IMR-90 (cell line): ENCODE data around the gene FANCG.

Source experiments
- BHLHE40 ChIP-seq: fragments of 150-350 bp; IDR thresholded peaks from 2 replicates; pipeline ENCODE4 v1.6.1; 2016; ENCODE audit warnings: mild to moderate bottlenecking, low read depth, low read length
- MAZ ChIP-seq: IDR thresholded peaks from 2 replicates; pipeline ENCODE4 v1.6.1; 2012; ENCODE audit warnings: low read depth, mild to moderate bottlenecking, low read length, improper control_type of control experiment, moderate library complexity, borderline replicate concordance
- MXI1 ChIP-seq: IDR thresholded peaks from 2 replicates; pipeline ENCODE4 v1.6.1; 2012; ENCODE audit warnings: low read depth, mild to moderate bottlenecking, low read length, moderate library complexity, borderline replicate concordance
- POLR2A ChIP-seq: IDR thresholded peaks from 2 replicates; pipeline ENCODE4 v1.6.1; 2012; ENCODE audit warnings: mild to moderate bottlenecking, low read depth, low read length
- RAD21 ChIP-seq: IDR thresholded peaks from 2 replicates; pipeline ENCODE4 v1.6.1; 2012; ENCODE audit warnings: low read length, improper control_type of control experiment
- RFX5 ChIP-seq: IDR thresholded peaks from 2 replicates; pipeline ENCODE4 v1.8.0; 2012; ENCODE audit warnings: low read depth, mild to moderate bottlenecking, low read length, moderate library complexity
- SMC3 ChIP-seq: fragments of 150-350 bp; IDR thresholded peaks from 2 replicates; pipeline ENCODE4 v1.6.1; 2016; ENCODE audit warnings: low read depth, mild to moderate bottlenecking, antibody characterized with exemption, low read length, moderate library complexity
- TF ChIP-seq, protein P1 (sequence below): conservative IDR thresholded peaks from 2 replicates; pipeline ENCODE4 v1.5.1; 2012; ENCODE audit warnings: mild to moderate bottlenecking, low read depth, low read length, improper control_type of control experiment
- TF ChIP-seq, protein P2 (sequence below): fragments of 150-350 bp; IDR thresholded peaks from 2 replicates; pipeline ENCODE4 v1.6.1; 2017; ENCODE audit warnings: mild to moderate bottlenecking, antibody characterized with exemption, low read length, low read depth
- TF ChIP-seq, protein P3 (sequence below): fragments of 150-350 bp; IDR thresholded peaks from 2 replicates; pipeline ENCODE4 v1.6.1; 2016; ENCODE audit warnings: low read depth, mild to moderate bottlenecking, low read length, moderate library complexity, borderline replicate concordance

DNA sequence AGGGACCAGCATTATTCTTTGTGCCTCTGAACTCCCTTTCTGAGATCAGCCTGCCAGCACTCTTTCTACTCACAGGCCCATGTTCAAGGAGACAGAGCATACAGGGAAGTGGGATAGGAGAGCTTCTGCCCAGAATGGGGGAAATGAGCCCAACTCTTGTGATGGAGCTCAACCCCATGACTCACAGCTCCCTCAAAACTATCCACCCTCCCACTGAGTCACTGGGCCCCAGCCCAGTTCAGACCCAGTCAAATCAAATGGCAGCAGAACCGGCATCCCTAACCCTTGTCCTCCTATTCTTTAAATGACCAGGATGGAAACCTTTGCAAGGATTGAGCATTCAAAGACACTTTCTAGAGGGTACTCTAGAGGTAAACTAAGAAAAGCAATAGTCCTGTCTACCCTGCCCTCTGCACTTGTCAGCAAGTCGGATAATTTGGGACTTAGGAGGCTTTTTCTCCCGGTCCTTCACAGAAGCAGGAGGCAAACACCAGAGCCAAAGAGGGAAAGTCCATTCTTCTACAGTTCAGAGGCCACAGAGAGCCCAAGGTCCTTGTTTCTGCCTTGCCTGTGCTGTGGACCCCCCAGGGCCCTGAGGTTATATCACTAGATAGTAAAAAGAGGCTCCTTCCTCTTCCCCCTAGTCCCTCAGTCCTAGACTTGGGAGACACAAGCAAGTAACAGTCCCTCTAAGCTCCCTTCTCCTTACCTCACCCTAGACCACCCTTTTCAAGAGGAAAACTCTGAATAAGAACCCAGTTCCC is 32.7 kb upstream of the FANCG start:
- TF ChIP-seq POLR2A (peak; percentile 54; the same call in 1 of the 2 replicates), MXI1 (no peak), RFX5 (no peak), BHLHE40 (no peak), MAZ (no peak), SMC3 (no peak), RAD21 (no peak)
- TF ChIP-seq, protein P1, sequence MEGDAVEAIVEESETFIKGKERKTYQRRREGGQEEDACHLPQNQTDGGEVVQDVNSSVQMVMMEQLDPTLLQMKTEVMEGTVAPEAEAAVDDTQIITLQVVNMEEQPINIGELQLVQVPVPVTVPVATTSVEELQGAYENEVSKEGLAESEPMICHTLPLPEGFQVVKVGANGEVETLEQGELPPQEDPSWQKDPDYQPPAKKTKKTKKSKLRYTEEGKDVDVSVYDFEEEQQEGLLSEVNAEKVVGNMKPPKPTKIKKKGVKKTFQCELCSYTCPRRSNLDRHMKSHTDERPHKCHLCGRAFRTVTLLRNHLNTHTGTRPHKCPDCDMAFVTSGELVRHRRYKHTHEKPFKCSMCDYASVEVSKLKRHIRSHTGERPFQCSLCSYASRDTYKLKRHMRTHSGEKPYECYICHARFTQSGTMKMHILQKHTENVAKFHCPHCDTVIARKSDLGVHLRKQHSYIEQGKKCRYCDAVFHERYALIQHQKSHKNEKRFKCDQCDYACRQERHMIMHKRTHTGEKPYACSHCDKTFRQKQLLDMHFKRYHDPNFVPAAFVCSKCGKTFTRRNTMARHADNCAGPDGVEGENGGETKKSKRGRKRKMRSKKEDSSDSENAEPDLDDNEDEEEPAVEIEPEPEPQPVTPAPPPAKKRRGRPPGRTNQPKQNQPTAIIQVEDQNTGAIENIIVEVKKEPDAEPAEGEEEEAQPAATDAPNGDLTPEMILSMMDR: no peak
- TF ChIP-seq, protein P2, sequence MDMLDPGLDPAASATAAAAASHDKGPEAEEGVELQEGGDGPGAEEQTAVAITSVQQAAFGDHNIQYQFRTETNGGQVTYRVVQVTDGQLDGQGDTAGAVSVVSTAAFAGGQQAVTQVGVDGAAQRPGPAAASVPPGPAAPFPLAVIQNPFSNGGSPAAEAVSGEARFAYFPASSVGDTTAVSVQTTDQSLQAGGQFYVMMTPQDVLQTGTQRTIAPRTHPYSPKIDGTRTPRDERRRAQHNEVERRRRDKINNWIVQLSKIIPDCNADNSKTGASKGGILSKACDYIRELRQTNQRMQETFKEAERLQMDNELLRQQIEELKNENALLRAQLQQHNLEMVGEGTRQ: no peak
- TF ChIP-seq, protein P3, sequence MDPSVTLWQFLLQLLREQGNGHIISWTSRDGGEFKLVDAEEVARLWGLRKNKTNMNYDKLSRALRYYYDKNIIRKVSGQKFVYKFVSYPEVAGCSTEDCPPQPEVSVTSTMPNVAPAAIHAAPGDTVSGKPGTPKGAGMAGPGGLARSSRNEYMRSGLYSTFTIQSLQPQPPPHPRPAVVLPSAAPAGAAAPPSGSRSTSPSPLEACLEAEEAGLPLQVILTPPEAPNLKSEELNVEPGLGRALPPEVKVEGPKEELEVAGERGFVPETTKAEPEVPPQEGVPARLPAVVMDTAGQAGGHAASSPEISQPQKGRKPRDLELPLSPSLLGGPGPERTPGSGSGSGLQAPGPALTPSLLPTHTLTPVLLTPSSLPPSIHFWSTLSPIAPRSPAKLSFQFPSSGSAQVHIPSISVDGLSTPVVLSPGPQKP: no peak
